Measurements from ENCODE around the gene RAB6B. TPM values are rescaled to one million over a fixed set of nuclear protein-coding genes. Genes with fewer than 3 reads are reported as not detected.

Gene RAB6B
- total and polyA plus RNA-seq, 2 of the 8 experiments (the other 6 are each of a cell fraction or from before 2014, with no cell fraction given) = 7.9 to 15.6 TPM

- CTCF ChIA-PET (ENCODE audit: partially characterized antibody) = interaction anchor here (0.7 to 3.8 kb wide), 15 partner anchors 8 to 348 kb away, joined by 3 to 17 read pairs (median 3); no protein-coding TSS in a partner anchor
- no peak overlapping the region for H3K9ac ChIP-seq (replicated peaks in 1 of 4; ENCODE audit: extremely low read depth in 1 of 4, low read depth in 3 of 4, low read length in 3 of 4)
- POLR2A ChIA-PET (ENCODE audit: partially characterized antibody) = no interaction called here
Measured at GRCh38 chr3:133864616-133865015, 31.1 kb downstream of the RAB6B start.

More at GRCh38 chr3:133864616-133865015, 31.1 kb downstream of the RAB6B start:
- Histone ChIP-seq H2AFZ (ENCODE audit: low read length) (no peak overlapping the region), H2AK5ac (ENCODE audit: low read depth, low read length) (no peak overlapping the region), H3K9me3 (ENCODE audit: insufficient read depth in 2 of 2, low read depth in 1 of 2, low read length in 1 of 2) (no peaks in the 10 kb centered on the region), H2BK12ac (ENCODE audit: low read depth, low read length) (no peak overlapping the region), H2BK120ac (replicated peaks; ENCODE audit: low read depth, low read length) (no peak overlapping the region), H3K4me3 (ENCODE audit: extremely low read depth in 1 of 4, insufficient read depth in 2 of 4, low read depth in 3 of 4, low read length in 4 of 4) (no peak overlapping the region), H2BK5ac (ENCODE audit: low read depth, low read length) (no peak overlapping the region), H3K18ac (ENCODE audit: extremely low read depth, low read length) (no peak overlapping the region), H3K4me2 (ENCODE audit: insufficient read depth in 1 of 2, low read depth in 2 of 2, low read length in 2 of 2) (no peak overlapping the region), H4K91ac (replicated peaks; ENCODE audit: insufficient read length, low read length) (no peak overlapping the region), H3K23ac (ENCODE audit: insufficient read length) (no peak overlapping the region), H3K27me3 (replicated peaks in 1 of 4; ENCODE audit: control insufficient read depth in 3 of 4, extremely low read depth in 1 of 4, insufficient read depth in 3 of 4, low read length in 3 of 4) (no peaks in the 10 kb centered on the region), H3K36me3 (ENCODE audit: control insufficient read depth in 2 of 4, insufficient read depth in 4 of 4, low read length in 3 of 4) (no peaks in the 10 kb centered on the region), H2BK15ac (ENCODE audit: low read length) (no peak overlapping the region), H4K20me1 (replicated peaks in 1 of 2; ENCODE audit: control insufficient read depth in 1 of 2, insufficient read depth in 2 of 2, low read length in 2 of 2) (no peaks in the 10 kb centered on the region), H4K8ac (ENCODE audit: extremely low read depth, insufficient read depth, low read length) (no peak overlapping the region), H2BK20ac (ENCODE audit: low read length) (no peak overlapping the region), H3K4me1 (replicated peaks in 1 of 4; ENCODE audit: control insufficient read depth in 3 of 4, insufficient read depth in 4 of 4, low read length in 3 of 4) (peaks cover 0 to 2% (median 0%) of the 10 kb centered on the region in 4 experiments; a peak in 4 of 7 replicates), H3K79me2 (ENCODE audit: control insufficient read depth in 1 of 2, insufficient read depth in 2 of 2, low read length in 2 of 2) (no peaks in the 10 kb centered on the region), H3K14ac (ENCODE audit: insufficient read length) (no peak overlapping the region), H3K23me2 (ENCODE audit: low read depth, low read length) (no peaks in the 10 kb centered on the region), H3K4ac (replicated peaks; ENCODE audit: insufficient read length, low read depth, low read length) (no peak overlapping the region), H3K79me1 (ENCODE audit: low read depth, low read length) (no peaks in the 10 kb centered on the region), H3K27ac (ENCODE audit: low read depth, low read length) (no peak overlapping the region), H4K5ac (ENCODE audit: insufficient read length, low read depth, low read length) (no peak overlapping the region), H3K56ac (replicated peaks; ENCODE audit: insufficient read length, low read depth, low read length) (no peak overlapping the region)
- no peak for FAIRE-seq
- no peak for DNase-seq (ENCODE audit: low read depth in 1 of 2, low spot score in 2 of 2)
- WGBS, 2 experiments (ENCODE audit: extremely low coverage in 1 of 2, insufficient coverage in 1 of 2, insufficient read length in 1 of 2, insufficient replicate concordance in 2 of 2, low coverage in 1 of 2, low lambda C conversion rate in 2 of 2, missing lambda C conversion rate in 1 of 2) = 83% methylated on average over 7 of the region's 7 CpGs; no CpG with 5 or more reads in 1 of the 2 experiments
- no peak for TF ChIP-seq USF2 (IDR thresholded peaks at IDR 0.05; ENCODE audit: low read length)
- no peak for TF ChIP-seq JUN (IDR thresholded peaks at IDR 0.05; ENCODE audit: low read depth, low read length)
- TF ChIP-seq ATF2 (IDR thresholded peaks at IDR 0.05; ENCODE audit: low read length) = no peak
- TF ChIP-seq YY1 (IDR thresholded peaks at IDR 0.05; ENCODE audit: low read depth, low read length) = no peak
- no peak for TF ChIP-seq PHF8 (conservative IDR thresholded peaks at IDR 0.05; ENCODE audit: low read depth, low read length)
- no peak for TF ChIP-seq TBP (IDR thresholded peaks at IDR 0.05; ENCODE audit: low read depth, low read length)

Data from H1 (cell line).